GM18511 (cell line): ENCODE results near the gene TAL2.

Experiments
- ATAC-seq: cut with Tn5 transposase; IDR thresholded peaks from one replicate; pipeline ENCODE4 v1.9.1; 2021; ENCODE audit warnings: mild to moderate bottlenecking, moderate library complexity; ENCODE audit not compliant: unreplicated experiment

The TAL2 gene

GRCh38 chr9:105662184-105663104 is at the start of gene TAL2:
TSS of gene TAL2 (plus strand) at chr9:105662457. CDS start at chr9:105662497, 40 bp downstream.
- peak; percentile 94 for ATAC-seq

GRCh38 chr9:105621001-105621400 is 41.3 kb upstream of the TAL2 start:
- ATAC-seq: no peak

- ATAC-seq: no peak
These were observed 37.2 kb upstream of the TAL2 start for GRCh38 chr9:105625088-105625487.

- no peak for ATAC-seq
These were observed 29.4 kb upstream of the TAL2 start for GRCh38 chr9:105632807-105633206.

- no peak for ATAC-seq
These were observed 28.8 kb upstream of the TAL2 start for GRCh38 chr9:105633411-105633810.

- no peak for ATAC-seq
These were observed 25.9 kb upstream of the TAL2 start for GRCh38 chr9:105636331-105636730.

- ATAC-seq: no peak
These were observed 24.4 kb upstream of the TAL2 start for GRCh38 chr9:105637787-105638395.

- ATAC-seq: no peak
These were observed 22.3 kb upstream of the TAL2 start for GRCh38 chr9:105639936-105640335.

GRCh38 chr9:105643795-105644194 is 18.5 kb upstream of the TAL2 start:
- no peak for ATAC-seq

GRCh38 chr9:105646879-105647594 is 15.2 kb upstream of the TAL2 start:
- ATAC-seq: no peak

- no peak for ATAC-seq
These were observed 14.5 kb upstream of the TAL2 start for GRCh38 chr9:105647595-105648349.

- no peak for ATAC-seq
These were observed 10.5 kb upstream of the TAL2 start for GRCh38 chr9:105651806-105652205.

GRCh38 chr9:105656131-105656921 is 5.9 kb upstream of the TAL2 start:
- ATAC-seq: peak; percentile 75

- no peak for ATAC-seq
These were observed 3.9 kb upstream of the TAL2 start for GRCh38 chr9:105658351-105658750.

- no peak for ATAC-seq
These were observed 1.2 kb upstream of the TAL2 start for GRCh38 chr9:105661011-105661410.

GRCh38 chr9:105663914-105664313 is 1.7 kb downstream of the TAL2 start:
- no peak for ATAC-seq

GRCh38 chr9:105667867-105668266 is 5.6 kb downstream of the TAL2 start:
- ATAC-seq: no peak

- no peak for ATAC-seq
These were observed 8.1 kb downstream of the TAL2 start for GRCh38 chr9:105670315-105670714.

- ATAC-seq: no peak
These were observed 8.5 kb downstream of the TAL2 start for GRCh38 chr9:105670775-105671174.

- no peak for ATAC-seq
These were observed 10.5 kb downstream of the TAL2 start for GRCh38 chr9:105672711-105673234.
